GM19438 (cell line): Measurements from ENCODE around the gene CDC42BPB.

Experiments
- ATAC-seq: cut with Tn5 transposase; IDR thresholded peaks from one replicate; pipeline ENCODE4 v1.9.1; 2021; ENCODE audit warnings: low read depth; ENCODE audit not compliant: unreplicated experiment

CDC42BPB gene

DNA sequence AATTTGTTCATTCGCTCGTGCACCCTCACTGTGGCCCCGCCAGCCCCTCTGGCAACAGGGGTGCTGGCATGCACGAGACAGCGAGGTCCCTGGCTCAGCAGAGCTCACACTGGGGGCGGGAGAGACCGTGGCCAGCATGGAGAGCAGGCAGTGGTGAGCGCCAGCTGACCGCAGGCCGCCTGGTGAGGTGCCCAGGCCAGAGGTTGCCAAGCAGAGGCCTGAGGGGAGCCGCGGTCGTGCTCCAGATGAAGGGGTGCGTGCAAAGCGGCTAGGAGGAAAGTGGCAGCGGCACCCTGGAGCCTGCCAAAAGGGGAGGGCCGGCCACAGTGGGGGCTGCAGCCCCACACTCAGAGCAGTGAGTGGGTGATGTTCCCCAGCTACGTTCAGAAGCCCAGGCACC lies 56.1 kb downstream of the CDC42BPB start:
- ATAC-seq: no peak

GRCh38 chr14:103000291-103000921 lies 56.9 kb downstream of the CDC42BPB start:
- ATAC-seq: no peak

- ATAC-seq: no peak
Observed at GRCh38 chr14:102999227-102999895, 58.0 kb downstream of the CDC42BPB start.

DNA sequence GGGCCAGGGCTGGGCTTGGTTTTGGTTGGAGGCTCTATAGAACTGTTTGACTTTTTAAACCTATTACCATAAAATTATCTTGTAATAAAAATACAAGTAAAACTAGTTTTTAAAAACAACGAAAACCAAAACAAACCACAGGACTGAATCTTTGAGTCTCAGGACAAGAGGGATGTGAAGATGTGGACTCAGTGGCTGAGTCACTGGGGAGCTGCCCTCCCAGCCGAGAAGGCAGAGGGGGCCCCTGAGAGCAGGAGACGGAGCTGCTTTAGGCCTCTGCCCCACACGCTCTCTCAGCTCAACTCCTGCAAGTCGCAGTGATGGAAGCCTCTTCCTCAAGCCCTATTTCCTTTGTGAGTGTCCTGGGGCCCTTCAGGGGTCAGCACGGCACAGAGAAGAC lies 59.0 kb downstream of the CDC42BPB start:
- no peak for ATAC-seq

DNA sequence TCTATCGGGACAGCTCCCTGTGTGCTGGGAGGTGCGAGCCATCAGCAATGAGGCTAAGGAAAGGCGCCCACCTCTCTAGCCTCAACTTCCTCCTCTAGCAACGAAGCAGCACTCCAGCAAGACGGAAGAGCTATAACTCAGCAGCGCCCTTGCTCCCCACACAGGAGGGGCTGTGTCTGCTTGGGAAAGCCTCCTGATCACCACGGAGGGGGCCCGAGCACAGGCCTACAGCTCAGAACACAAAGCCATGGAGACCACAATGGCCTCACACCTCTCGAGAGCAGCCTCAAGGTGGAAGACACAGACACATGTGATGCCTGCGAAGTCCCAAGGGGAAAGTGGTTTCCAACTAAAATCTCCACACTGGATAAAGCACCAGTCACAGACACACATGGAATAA lies 60.4 kb downstream of the CDC42BPB start:
- ATAC-seq: no peak

DNA sequence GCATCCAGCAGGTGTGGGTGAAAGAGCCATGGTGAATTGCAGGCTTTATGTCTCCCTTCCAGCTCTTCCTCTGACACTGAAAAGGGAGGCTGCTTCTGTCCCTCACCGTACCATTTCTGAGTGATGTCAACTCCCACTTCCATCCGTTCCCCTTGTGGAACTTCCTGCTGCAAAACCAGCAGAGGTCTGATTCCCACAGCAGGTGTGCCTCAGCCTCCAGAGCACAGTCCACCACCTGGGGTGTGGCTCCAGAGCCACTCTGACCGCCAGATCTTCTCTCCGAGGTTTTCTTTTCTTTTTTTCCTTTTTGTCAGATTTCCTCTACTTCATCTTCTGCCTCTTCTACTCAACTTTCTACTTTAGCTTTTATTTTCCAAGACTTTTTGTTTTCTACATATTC lies 62.7 kb downstream of the CDC42BPB start:
- ATAC-seq: no peak

DNA sequence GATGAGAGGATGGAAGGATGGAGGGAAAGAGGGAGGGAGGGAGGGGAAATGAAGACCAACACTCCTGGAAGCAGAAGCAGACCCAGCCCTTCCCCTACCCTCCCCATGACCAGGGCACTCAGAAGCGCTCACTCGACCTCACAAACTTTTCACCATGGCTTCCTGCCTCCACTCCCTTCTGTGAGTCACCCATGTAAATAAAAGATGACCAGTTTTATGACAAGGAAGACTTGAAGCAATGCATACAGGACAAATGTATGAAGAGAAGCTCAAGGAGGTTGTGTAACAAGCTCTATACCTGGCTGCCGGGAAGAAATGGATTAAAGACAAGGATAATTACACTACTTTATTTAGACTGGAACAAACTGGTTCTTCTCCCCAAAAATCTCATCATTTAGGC lies 63.8 kb downstream of the CDC42BPB start:
- ATAC-seq: no peak

DNA sequence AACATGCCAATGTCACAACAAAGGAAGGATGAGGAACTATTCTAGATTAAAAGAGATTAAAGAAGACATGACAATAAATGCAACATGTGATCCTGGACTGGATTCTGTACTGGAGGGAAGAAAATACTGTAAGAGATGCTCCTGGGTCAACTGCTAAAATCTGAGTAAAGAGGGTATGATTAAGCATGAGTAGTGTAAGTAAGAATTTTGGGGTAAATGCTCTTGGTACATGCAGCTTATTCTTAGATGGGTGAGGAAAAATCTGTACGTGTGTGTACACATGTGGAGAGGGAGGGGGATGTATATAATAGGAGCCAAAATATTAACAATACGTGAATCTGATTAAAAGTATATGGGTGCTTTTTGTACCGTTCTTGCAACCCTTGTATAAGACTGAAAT lies 66.0 kb downstream of the CDC42BPB start:
- ATAC-seq: no peak

DNA sequence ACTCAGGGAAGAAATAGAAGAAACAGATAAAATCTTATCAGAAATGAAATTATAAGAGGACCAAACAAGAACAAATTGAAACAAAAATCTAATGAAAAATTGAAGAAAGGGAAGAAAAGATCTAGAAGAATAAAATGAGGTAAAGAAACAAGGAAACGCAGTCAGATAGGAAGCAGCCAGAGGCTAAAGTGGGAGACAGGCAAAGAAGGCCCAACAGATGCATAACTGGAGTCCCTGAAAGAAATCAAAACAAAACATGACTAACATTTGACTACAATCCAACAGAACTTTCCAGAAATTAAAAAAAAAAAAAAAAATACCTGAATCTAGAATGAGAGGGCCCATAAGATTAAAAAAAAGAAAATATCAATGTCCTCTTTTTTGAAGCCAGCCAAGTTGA lies 69.3 kb downstream of the CDC42BPB start:
- no peak for ATAC-seq

DNA sequence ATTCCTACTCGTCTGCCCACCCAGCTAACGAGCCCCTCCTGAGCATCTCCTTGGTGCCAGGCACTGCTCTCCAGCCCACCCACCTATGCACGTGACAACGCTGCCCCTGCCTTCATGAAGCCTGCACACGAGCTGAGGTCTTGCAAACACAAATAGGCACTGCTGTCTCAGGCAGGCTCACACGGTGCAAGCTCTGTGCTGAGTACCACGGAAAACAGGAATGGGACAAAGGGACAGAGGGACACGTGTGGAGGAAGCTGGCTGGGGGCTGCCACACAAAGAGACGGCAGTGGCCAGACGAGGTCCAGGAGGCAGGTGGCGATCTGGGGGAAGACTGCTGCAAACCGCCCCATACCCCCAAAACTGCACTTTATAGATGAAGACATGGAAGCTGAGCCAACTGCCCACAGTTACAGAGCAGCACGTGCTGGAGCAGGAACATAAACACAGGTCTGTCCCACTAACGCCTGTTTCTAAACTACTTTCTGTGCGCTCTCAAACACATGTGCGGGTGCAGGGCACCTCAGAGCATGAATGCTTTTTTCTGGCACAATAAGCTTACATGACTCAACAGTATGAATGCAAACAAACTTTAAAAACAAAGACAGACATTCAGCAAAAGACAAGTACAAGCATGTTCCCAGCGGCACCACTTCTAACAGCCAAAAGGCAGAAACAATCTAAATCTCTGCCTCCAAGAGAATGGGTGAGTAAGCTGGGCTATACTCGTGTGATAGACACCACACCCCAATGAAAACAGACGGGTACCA lies 70.4 kb downstream of the CDC42BPB start:
- no peak for ATAC-seq

DNA sequence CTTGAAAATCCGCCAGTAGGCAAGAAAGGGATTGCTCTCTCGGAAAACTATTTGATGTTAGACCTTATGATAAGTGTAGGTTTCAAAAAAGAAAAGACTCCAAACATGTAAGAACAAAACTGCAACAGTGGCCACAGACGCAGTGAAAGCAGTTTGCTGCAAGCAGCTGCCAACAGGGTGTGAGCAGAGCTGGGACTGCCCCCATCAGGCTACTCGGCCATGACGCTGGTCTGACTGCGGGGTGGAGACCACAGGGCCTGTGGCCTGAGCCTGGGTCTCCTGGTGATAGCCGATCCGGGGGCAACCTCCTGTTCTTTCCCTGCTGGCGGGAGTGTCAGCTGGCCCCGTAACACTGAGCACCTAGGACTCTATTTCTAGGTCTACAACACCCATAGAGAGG lies 71.7 kb downstream of the CDC42BPB start:
- no peak for ATAC-seq

DNA sequence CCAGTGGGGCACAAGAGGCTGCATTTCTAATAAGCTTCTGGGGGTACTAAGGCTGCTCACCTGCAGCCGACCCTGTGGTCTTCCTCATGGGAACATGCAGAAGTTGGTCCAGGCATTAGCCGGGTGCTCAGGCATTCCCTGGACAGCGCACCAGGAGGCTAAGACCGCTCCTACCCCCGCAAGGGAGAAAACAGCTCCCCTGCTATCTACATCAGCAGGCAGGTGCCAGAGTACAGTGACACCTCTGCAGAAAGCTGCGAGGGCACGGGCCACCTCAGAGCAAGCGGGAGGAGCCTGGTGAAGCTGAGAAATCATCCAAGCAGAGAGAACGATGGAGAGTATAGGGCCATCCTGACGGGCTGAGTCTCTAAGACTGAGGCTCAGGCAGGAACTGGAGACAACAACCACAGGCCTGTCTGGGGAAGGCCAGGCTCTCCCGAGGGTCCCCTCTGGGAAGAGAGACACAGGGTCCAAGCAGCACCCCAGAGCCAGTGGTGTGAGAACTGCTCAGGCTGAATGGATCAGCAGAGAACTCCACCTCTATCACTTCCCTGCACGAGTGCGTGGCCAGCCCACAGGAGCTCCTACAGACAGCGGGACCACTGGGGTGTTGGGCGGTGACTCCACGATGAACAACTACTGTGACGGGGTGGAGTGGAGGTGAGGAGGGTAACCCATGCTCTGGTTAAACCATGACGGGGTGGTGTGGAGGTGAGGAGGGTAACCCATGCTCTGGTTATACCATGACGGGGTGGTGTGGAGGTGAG lies 72.8 kb downstream of the CDC42BPB start:
- no peak for ATAC-seq

GRCh38 chr14:102983496-102983895 lies 73.9 kb downstream of the CDC42BPB start:
- ATAC-seq: no peak

- ATAC-seq: no peak
Observed at GRCh38 chr14:102982852-102983470, 74.4 kb downstream of the CDC42BPB start.

DNA sequence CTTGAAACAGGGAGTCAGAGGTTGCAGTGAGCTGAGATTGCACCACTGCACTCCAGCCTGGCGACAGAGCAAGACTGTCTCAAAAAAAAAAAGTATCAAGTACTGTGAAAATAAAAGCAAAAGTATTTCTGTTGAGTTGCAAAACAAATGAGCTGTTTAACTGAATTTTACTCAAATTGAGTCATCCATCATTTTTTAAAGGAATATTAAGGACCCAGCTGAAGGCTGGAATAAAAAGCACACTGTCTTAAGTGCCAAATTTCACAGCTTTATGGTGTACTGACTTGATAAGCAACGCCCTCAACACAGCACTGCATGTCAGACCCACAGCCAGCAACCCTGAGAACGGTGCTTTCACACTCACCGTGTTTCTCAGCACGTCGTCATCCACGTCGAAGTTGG lies 76.9 kb downstream of the CDC42BPB start:
- ATAC-seq: no peak

- ATAC-seq: no peak
Observed at GRCh38 chr14:102979406-102979805, 77.9 kb downstream of the CDC42BPB start.

GRCh38 chr14:102977475-102977874 lies 79.9 kb downstream of the CDC42BPB start:
- no peak for ATAC-seq

DNA sequence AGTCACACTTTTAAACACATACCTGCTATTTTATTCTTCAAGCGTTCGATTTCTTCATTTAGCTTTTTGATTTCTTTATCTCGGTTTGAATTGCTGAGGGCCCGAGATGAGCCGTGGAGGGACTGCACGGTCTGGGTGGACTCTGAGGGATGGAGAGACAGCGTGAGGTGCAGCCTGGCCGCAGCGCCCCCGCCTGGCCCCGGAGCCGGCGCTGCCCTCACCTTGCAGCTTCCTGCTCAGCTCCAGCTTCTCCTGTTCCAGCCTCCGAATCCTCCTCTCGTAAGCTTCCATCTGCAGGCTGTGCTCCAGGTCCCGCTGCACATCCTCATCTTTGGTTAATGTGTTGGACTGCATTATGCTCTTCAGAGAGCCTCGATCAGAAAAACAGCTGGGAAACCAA lies 81.7 kb downstream of the CDC42BPB start:
- ATAC-seq: no peak

- no peak for ATAC-seq
Observed at GRCh38 chr14:102973706-102974285, 83.6 kb downstream of the CDC42BPB start.
